GM12864 (cell line): Measurements from ENCODE around the gene ZNF821.

Experiments
- DNase-seq: peaks from one replicate; pipeline ENCODE4 v3.0.0-alpha.2; 2011; ENCODE audit warnings: low read depth
- H3K4me3 ChIP-seq: 2 replicates; pipeline ENCODE4 v1.5.1; 2011; ENCODE audit warnings: mild to moderate bottlenecking, low read depth, low read length, control low read depth
- CTCF ChIP-seq: IDR thresholded peaks from 2 replicates; pipeline ENCODE4 v1.5.1; 2011; ENCODE audit warnings: low read depth, mild to moderate bottlenecking, moderate library complexity, low read length, control low read depth, inconsistent platforms; ENCODE audit errors: missing control alignments

The ZNF821 gene

GRCh38 chr16:71848622-71849021, 35.4 kb downstream of the ZNF821 start:
- DNase-seq, result no peak
- no peak for TF ChIP-seq CTCF

GRCh38 chr16:71847096-71847495, 36.9 kb downstream of the ZNF821 start:
- peak overlapping the region; percentile 94 for H3K4me3 ChIP-seq
- no peak for TF ChIP-seq CTCF
- no peak for DNase-seq

More at GRCh38 chr16:71848622-71849021, 35.4 kb downstream of the ZNF821 start:
- no peak overlapping the region for H3K4me3 ChIP-seq

GRCh38 chr16:71846431-71846830, 37.6 kb downstream of the ZNF821 start:
- peak overlapping the region; percentile 94 for H3K4me3 ChIP-seq
- TF ChIP-seq CTCF, result no peak
- peak; percentile 41 for DNase-seq

- H3K4me3 ChIP-seq, result peak within 1 kb of the TSS; percentile 94
- peak; percentile 85 for DNase-seq
- no peak for TF ChIP-seq CTCF
These were observed 38.1 kb downstream of the ZNF821 start, which contains the start of gene ATXN1L for GRCh38 chr16:71845639-71846430. TSS of gene ATXN1L (plus strand) at chr16:71845976. CDS start at chr16:71849741, 3,765 bp downstream.

- no peak for DNase-seq
- H3K4me3 ChIP-seq, result no peak overlapping the region
- no peak for TF ChIP-seq CTCF
These were observed 40.4 kb downstream of the ZNF821 start for GRCh38 chr16:71843572-71843971.

- no peak overlapping the region for H3K4me3 ChIP-seq
- TF ChIP-seq CTCF, result no peak
- no peak for DNase-seq
These were observed 43.9 kb downstream of the ZNF821 start for GRCh38 chr16:71840052-71840451.

- no peak overlapping the region for H3K4me3 ChIP-seq
- no peak for TF ChIP-seq CTCF
- no peak for DNase-seq
These were observed 46.8 kb downstream of the ZNF821 start for GRCh38 chr16:71837150-71837549.
